T-helper 2 cell treated with Interferon-gamma antibody and Interleukin-4, amounts not matched to agents 100 ng/mL and 5 ng/mL, for 36 hours (primary cell): ENCODE measurements around the gene PDE4D. TPM values are rescaled to one million over a fixed set of nuclear protein-coding genes. Genes with fewer than 3 reads are reported as not detected.

ENCODE experiments used
- intact Hi-C: fragments of 100-400 bp; cut with micrococcal nuclease; formaldehyde crosslinking; loops from one replicate; pipeline ENCODE4 v1.15.1; 2023
- total RNA-seq: library from RNA; stranded (reverse); gene quantifications from 2 replicates; pipeline ENCODE4 v1.2.3, GENCODE V29; 2022

PDE4D gene
- total RNA-seq, 1 donor from 2014 or later, result 60.2 TPM

- intact Hi-C loops, result loop anchor here (1.0 kb wide), 4 partner anchors 12 to 127 kb away; no protein-coding TSS in a partner anchor
These were observed 732.1 kb downstream of the PDE4D start for GRCh38 chr5:59161221-59162105.

GRCh38 chr5:59158637-59159391, 734.7 kb downstream of the PDE4D start:
- intact Hi-C loops, result no loop called here

GRCh38 chr5:59158165-59158564, 735.4 kb downstream of the PDE4D start:
- intact Hi-C loops, result no loop called here

GRCh38 chr5:59157068-59157467, 736.5 kb downstream of the PDE4D start:
- intact Hi-C loops, result no loop called here

GRCh38 chr5:59152701-59153245, 740.8 kb downstream of the PDE4D start:
- intact Hi-C loops, result loop anchor here (1.0 to 2.0 kb wide), 2 partner anchors 26 to 53 kb away; no protein-coding TSS in a partner anchor

- intact Hi-C loops, result no loop called here
These were observed 742.2 kb downstream of the PDE4D start for GRCh38 chr5:59151162-59151889.

- intact Hi-C loops, result no loop called here
These were observed 743.7 kb downstream of the PDE4D start for GRCh38 chr5:59149827-59150226.

GRCh38 chr5:59149271-59149670, 744.3 kb downstream of the PDE4D start:
- intact Hi-C loops, result no loop called here

GRCh38 chr5:59146729-59147128, 746.8 kb downstream of the PDE4D start:
- intact Hi-C loops, result no loop called here

- intact Hi-C loops, result no loop called here
These were observed 749.6 kb downstream of the PDE4D start for GRCh38 chr5:59143926-59144333.

- intact Hi-C loops, result no loop called here
These were observed 750.6 kb downstream of the PDE4D start for GRCh38 chr5:59142927-59143326.

GRCh38 chr5:59142138-59142537, 751.4 kb downstream of the PDE4D start:
- intact Hi-C loops, result no loop called here

GRCh38 chr5:59140133-59140532, 753.4 kb downstream of the PDE4D start:
- intact Hi-C loops, result no loop called here

GRCh38 chr5:59139695-59140094, 753.8 kb downstream of the PDE4D start:
- intact Hi-C loops, result no loop called here

GRCh38 chr5:59138509-59138908, 755.0 kb downstream of the PDE4D start:
- intact Hi-C loops, result no loop called here

GRCh38 chr5:59137846-59138245, 755.7 kb downstream of the PDE4D start:
- intact Hi-C loops, result no loop called here

- intact Hi-C loops, result no loop called here
These were observed 757.0 kb downstream of the PDE4D start for GRCh38 chr5:59136549-59136948.

GRCh38 chr5:59134471-59135163, 758.9 kb downstream of the PDE4D start:
- intact Hi-C loops, result no loop called here

- intact Hi-C loops, result no loop called here
These were observed 759.7 kb downstream of the PDE4D start for GRCh38 chr5:59133764-59134261.

GRCh38 chr5:59132131-59132530, 761.4 kb downstream of the PDE4D start:
- intact Hi-C loops, result no loop called here
